Muscle layer of colon (tissue), 2 donors: ENCODE measurements around the gene FAM78A.
A peak's percentile ranks its signal among the peaks of the same experiment; 100 is the strongest.
"Not testable (repeated sequence)": the region's sequence is repeated elsewhere in the genome, so short reads cannot be mapped to it uniquely, and the experiment has no call there.

Experiments
- H3K27ac ChIP-seq: one replicate; pipeline ENCODE4 v1.7.0; 2013; ENCODE audit warnings: low read depth, mild to moderate bottlenecking, low read length, moderate library complexity
- H3K27me3 ChIP-seq, 2 donors: one replicate each; pipeline ENCODE4 v1.7.0; 2013; ENCODE audit warnings: low read length in 2 of 2, mild to moderate bottlenecking in 2 of 2; ENCODE audit not compliant: insufficient read depth in 2 of 2, control insufficient read depth in 1 of 2
- H3K36me3 ChIP-seq: one replicate; pipeline ENCODE4 v1.7.0; 2013; ENCODE audit warnings: mild to moderate bottlenecking, low read length; ENCODE audit not compliant: insufficient read depth
- H3K4me1 ChIP-seq: one replicate; pipeline ENCODE4 v1.7.0; 2013; ENCODE audit warnings: mild to moderate bottlenecking, low read length; ENCODE audit not compliant: insufficient read depth
- H3K4me3 ChIP-seq, 2 donors: one replicate each; pipeline ENCODE4 v1.7.0; 2013; ENCODE audit warnings: low read length in 2 of 2, low read depth in 1 of 2, mild to moderate bottlenecking in 1 of 2, moderate library complexity in 1 of 2
- H3K9ac ChIP-seq: one replicate; pipeline ENCODE4 v1.7.0; 2013; ENCODE audit warnings: low read length
- H3K9me3 ChIP-seq: one replicate; pipeline ENCODE4 v1.7.0; 2013; ENCODE audit warnings: mild to moderate bottlenecking, low read length
- donor health status: abdominal sarcoma.
- donor health status: Adenocarcinoma of cecum.

The FAM78A gene

DNA sequence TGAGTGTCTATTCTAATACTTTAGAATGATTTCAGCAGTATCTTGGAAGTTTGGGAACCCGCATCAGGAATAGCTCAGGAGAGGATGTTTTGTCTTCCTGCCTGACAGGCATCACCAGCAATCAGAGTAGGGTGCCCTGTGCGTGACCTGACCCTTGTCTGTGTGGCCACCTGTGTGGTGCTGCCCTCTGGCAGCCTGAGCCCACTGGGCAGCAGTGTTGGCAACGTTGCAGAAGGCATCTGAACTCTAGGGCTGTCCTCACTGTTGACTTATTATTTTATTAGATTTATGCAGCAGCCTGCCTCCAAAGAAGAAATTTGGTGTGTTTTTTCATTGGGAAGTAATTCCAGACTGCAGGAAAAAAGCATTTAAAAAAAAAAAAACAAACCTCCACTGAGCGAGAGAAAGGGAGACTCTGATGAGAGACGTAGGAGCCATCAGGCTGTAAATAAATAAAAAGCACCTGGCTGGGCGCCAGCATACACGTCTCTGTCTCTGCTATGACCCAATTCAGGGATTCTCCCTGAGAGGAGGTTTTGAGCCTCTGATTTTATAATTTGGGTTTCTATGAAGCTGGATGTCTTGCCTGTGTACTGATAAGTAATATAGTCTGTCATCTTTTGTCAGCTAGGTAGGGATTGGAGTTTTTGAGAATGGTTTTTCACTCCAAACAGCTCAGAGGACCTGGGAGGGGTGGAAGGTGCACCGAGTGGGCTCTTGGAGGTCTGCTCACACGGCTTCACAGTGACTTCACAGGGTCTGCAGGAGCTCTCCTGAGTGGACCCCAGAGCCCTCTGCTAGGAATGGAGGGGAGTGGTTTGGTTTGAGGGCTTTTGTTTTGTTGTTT, 49.0 kb downstream of the FAM78A start:
- no peaks in the 10 kb centered on the region for H3K9me3 ChIP-seq
- no peak overlapping the region for H3K4me3 ChIP-seq
- no peak overlapping the region for H3K27ac ChIP-seq
- H3K4me1 ChIP-seq = no peaks in the 10 kb centered on the region
- H3K9ac ChIP-seq = no peak overlapping the region
- H3K36me3 ChIP-seq = peaks cover 40% of the 10 kb centered on the region
- no peaks in the 10 kb centered on the region for H3K27me3 ChIP-seq

DNA sequence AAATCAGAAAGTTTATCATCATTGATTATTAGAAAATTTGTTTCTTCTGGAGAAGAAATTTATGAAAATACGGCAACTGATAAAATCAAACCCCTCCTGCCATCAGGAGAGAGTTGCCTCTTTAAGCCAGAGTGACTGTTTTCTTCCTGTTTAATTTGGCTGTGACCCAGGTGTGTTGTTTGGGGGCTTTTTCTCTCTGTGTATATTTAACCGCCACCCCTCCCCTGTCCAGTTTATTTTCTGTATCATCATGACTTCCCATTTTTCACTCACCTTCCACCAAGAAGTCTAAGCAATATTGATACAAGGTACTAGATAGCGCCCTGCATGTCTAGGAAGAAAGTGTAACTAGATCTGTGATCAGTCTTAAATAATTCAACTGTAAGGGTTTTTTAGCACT, 50.1 kb downstream of the FAM78A start:
- H3K9ac ChIP-seq = no peak overlapping the region
- no peak overlapping the region for H3K27ac ChIP-seq
- no peaks in the 10 kb centered on the region for H3K4me1 ChIP-seq
- H3K9me3 ChIP-seq = no peaks in the 10 kb centered on the region
- H3K27me3 ChIP-seq = no peaks in the 10 kb centered on the region
- H3K36me3 ChIP-seq = peaks cover 28% of the 10 kb centered on the region
- H3K4me3 ChIP-seq = no peak overlapping the region

DNA sequence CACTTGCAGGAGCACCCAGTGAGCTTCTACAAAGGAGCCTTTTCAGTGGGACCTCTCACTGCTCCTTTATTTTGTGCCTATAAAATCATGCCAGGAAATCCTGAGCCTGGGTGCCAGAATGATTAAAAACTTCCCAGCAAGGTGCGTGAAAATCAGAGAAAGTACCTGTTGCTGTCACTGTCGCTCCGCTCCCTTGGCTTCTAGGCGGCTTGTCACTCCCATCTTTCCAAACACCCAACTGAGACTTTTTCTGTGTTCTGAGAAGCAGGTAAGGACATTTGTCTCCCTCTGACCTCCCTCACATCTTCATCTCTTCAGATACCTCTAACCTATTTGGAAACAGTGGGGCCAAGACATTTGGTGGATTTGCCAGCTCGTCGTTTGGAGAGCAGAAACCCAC, 53.9 kb downstream of the FAM78A start:
- H3K36me3 ChIP-seq = no peaks in the 10 kb centered on the region
- no peak overlapping the region for H3K9ac ChIP-seq
- no peak overlapping the region for H3K4me3 ChIP-seq
- H3K27me3 ChIP-seq = no peaks in the 10 kb centered on the region
- H3K9me3 ChIP-seq = no peaks in the 10 kb centered on the region
- peaks cover 9% of the 10 kb centered on the region for H3K4me1 ChIP-seq
- no peak overlapping the region for H3K27ac ChIP-seq

DNA sequence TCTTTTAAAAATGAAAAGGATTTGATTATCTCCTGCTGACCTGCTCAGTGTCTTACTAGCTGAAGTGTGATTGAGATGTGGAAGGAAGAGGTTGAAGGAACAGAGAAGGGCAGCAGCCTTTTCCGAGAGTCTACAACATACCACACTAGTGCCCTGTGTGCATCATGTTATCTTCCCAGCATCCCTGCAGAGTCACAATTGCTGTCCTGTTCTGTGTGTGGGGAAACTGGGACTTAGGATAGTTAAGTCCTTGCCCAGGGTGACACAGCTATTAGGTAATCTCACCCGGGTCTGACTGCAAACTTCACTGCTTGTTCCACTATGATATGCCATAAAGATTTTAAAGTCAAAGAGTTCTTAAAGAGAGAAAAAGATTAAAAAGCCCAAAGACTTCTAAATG, 55.8 kb downstream of the FAM78A start:
- Histone ChIP-seq H3K36me3 (no peaks in the 10 kb centered on the region), H3K27ac (no peak overlapping the region), H3K4me3 (no peak overlapping the region), H3K27me3 (no peaks in the 10 kb centered on the region), H3K9me3 (no peaks in the 10 kb centered on the region), H3K9ac (no peak overlapping the region), H3K4me1 (peaks cover 17% of the 10 kb centered on the region)

DNA sequence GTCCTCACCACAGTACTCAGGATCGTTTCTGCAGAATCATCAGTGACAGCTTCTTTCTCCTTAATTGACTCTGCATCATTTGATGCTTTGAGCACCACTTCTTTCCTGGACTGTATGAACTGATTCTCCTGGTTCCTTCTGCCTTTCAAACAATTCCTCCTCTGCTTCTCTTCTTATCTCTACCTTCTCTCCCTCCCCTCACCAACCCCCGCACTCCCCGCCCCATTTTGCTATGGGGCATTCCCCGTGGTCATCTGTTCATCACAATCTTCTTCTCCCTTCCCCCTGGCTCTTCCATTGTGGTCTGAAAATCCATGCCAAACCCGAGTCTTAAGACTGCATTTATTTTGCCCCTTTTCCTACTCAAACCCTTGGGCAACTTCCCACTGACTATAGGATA, 57.9 kb downstream of the FAM78A start:
- Histone ChIP-seq H3K4me3 (no peak overlapping the region), H3K36me3 (no peaks in the 10 kb centered on the region)

DNA sequence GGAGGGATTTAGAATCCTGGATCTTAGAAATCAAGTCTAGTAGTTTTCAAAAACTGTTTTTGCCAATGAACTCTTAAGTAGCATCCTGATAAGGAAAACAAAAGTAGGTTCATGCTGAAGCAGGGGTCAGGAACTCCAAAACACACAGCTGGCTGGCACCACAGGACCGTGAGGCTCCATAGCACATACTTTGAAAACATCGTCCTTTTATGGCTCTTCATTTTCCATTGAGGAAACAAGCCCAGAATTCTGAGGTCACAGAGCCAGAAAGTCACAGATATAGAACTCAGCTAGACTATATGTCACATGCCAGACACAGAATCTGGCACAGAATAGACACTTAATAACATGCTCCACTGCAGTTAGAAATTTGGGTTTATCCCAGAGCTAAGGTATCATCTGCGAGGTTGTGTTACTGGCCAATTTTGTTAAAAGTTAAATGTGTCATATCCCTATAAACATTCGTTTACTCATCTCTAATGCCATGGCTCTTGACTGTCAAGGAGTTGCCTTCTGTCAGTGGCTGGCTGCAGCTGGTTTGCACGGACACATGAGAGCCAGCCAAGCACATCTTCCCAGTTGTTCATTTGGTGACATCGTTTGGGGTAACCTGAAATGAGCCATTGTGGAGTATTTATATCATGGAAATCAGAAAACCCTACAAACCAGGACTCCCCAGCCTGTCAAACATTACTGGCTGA, 58.8 kb downstream of the FAM78A start:
- Histone ChIP-seq H3K27ac (no peak overlapping the region), H3K27me3 (no peaks in the 10 kb centered on the region), H3K36me3 (no peaks in the 10 kb centered on the region), H3K9ac (no peak overlapping the region), H3K4me3 (no peak overlapping the region), H3K4me1 (peaks cover 37% of the 10 kb centered on the region), H3K9me3 (no peaks in the 10 kb centered on the region)

More for the DNA sequence above, 57.9 kb downstream of the FAM78A start:
- H3K9ac ChIP-seq = no peak overlapping the region
- H3K27ac ChIP-seq = no peak overlapping the region
- H3K9me3 ChIP-seq = no peaks in the 10 kb centered on the region
- peaks cover 37% of the 10 kb centered on the region for H3K4me1 ChIP-seq
- no peaks in the 10 kb centered on the region for H3K27me3 ChIP-seq

DNA sequence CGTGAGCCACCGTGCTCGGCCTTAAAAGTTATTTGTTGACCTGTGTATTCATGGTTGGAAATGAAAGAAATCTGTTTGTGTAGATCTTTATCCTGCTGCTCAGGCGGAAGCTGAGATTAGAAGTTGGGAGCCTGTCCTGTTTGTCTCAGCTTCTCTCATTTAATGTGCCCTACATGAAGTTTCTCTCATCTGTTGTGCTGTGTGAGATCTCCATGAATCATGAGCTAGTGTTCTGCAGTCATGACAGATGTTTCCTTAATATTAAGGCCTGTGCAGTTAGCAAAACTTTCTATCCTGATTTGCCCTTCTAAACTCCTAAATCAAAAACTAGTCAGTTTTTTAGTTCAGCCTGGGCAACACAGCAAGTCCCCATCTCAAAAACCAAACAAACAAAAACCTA, 59.5 kb downstream of the FAM78A start:
- H3K27me3 ChIP-seq = no peaks in the 10 kb centered on the region
- peaks cover 37% of the 10 kb centered on the region for H3K4me1 ChIP-seq
- no peak overlapping the region for H3K27ac ChIP-seq
- H3K36me3 ChIP-seq = no peaks in the 10 kb centered on the region
- H3K4me3 ChIP-seq = no peak overlapping the region
- H3K9me3 ChIP-seq = no peaks in the 10 kb centered on the region
- no peak overlapping the region for H3K9ac ChIP-seq

DNA sequence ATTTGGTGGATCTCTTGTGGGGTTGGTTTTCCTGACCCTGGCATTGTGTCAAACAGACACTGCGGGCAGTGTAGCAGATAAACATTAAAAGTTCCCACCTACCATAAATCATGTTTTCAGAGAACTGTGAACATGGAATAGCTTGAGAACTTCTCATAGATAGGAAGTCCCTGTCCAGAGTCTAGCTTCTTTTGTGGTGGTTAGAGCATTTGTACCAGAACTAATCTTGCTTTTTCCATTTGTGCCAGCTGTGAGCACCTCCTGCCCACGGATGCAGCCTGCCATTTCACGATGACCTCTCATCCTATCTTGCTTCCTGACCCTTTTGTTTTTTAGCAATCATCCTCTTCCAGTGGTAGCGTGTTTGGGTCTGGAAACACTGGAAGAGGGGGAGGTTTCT, 61.4 kb downstream of the FAM78A start:
- Histone ChIP-seq H3K9me3 (no peaks in the 10 kb centered on the region), H3K9ac (no peak overlapping the region), H3K4me1 (peaks cover 37% of the 10 kb centered on the region), H3K27ac (peak overlapping the region; percentile 27), H3K4me3 (peak overlapping the region in 1 of 2 donors; percentile 24), H3K27me3 (no peaks in the 10 kb centered on the region), H3K36me3 (no peaks in the 10 kb centered on the region)

DNA sequence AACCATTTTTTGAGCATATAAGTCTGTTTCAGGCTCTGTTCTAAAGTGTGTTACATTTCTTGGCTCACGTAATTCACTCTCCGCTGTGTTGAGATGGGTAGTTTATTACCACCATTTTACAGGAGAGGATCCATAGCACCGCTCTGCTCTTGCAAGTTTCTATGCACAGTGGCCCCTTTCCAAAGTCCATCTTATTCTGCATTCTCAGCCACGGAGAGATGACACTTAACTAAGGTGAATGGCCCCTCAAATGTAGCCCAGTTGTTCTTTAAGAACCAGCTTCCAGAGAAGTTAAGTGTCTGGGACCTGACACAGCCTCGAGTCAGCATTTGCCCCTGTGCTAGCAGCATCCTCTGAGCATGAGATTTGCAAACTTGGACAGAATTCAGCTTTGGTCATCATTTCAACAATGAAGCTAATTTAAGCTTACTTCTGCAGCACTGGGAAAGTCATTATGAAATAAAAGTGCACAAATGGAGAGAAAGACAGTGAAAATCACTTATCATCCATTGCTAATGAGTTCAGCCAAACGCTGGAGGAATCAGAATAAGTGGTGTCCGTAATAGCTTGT, 61.9 kb downstream of the FAM78A start:
- Histone ChIP-seq H3K27me3 (no peaks in the 10 kb centered on the region), H3K36me3 (peaks cover 4% of the 10 kb centered on the region), H3K4me1 (peaks cover 37% of the 10 kb centered on the region), H3K9ac (no peak overlapping the region), H3K9me3 (no peaks in the 10 kb centered on the region), H3K27ac (peak overlapping the region; percentile 27), H3K4me3 (peak overlapping the region in 1 of 2 donors; percentile 24)

DNA sequence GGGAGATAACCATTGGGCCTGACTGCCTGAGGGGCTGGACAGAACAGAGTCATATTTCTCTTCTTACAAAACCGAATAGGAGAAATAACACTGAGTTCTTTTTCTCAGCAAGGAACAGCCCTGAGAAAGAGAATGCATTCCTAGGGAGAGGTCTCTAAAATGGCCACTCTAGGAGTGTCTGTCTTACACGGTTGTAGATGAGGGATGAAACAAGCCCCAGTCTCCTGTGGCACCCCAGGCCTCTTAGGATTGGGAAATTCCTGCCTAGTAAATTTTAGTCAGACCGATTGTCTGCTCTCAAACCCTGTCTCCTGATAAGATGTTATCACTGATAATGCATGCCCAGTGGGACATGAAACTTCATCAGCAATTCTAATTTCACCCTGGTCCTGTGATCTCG, 64.4 kb downstream of the FAM78A start:
- not testable (repeated sequence) for H3K27ac ChIP-seq, H3K27me3 ChIP-seq, H3K4me3 ChIP-seq, H3K9me3 ChIP-seq, H3K9ac ChIP-seq
- peaks cover 22% of the 10 kb centered on the region for H3K4me1 ChIP-seq
- H3K36me3 ChIP-seq = peaks cover 17% of the 10 kb centered on the region
